Measurements from ENCODE around the gene SKA1.

The SKA1 gene

GRCh38 chr18:50441016-50441415 lies 66.2 kb downstream of the SKA1 start:
- no peak for TF ChIP-seq GATA2 (IDR thresholded peaks at IDR 0.05; ENCODE audit: low read depth, low read length)
- TF ChIP-seq GATA3 (IDR thresholded peaks at IDR 0.05; ENCODE audit: low read depth, low read length) = no peak

DNA sequence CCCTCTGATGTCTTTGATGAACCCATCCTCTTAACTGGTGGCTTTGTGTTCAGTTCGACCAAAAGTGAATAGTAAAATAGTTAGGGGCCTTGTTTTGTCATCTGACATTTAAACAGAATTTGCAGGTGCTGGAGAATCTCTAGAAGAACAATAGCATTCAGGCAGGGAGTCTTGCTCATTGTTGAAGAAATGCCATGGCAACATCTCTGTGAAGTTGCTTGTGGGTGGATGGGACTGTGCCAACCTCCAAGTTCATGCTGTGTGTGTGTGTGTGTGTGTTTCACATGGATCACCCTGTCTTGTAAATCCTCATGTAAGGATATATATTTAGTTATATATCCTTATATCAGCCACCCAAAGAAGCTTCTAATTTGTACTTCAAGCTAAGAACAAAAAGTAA lies 66.7 kb downstream of the SKA1 start:
- TF ChIP-seq GATA3 (IDR thresholded peaks at IDR 0.05; ENCODE audit: low read depth, low read length) (no peak), GATA2 (IDR thresholded peaks at IDR 0.05; ENCODE audit: low read depth, low read length) (no peak)
